ENCODE data around the gene CCDC71.

DNA sequence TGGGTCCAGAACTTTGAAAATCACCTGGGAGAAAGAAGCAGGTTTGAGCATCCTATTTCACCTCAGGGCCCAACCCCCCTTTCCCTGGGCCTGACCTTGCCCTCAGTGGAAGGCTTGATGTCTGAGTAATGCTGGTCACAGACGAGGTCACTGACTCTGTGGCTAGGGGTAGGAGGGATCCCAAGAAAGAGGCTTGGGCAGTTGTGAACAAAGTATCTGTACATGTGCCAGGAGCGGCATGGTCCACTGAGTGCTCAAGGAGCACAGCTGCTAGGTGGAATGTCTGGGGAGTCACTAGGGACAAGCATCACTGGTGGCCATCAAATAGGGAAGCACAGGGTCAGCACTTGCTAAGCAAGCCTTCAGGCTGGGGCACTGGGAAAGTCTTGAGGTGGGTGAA lies 7.3 kb downstream of the CCDC71 start:
- TF ChIP-seq POLR2A (IDR thresholded peaks at IDR 0.05; ENCODE audit: low read length) = no peak
- no peak for TF ChIP-seq GATA1 (IDR thresholded peaks at IDR 0.05; ENCODE audit: low read depth, low read length)
